Fibroblast of mammary gland (primary cell): ENCODE data around the gene FNBP1.
"Not testable (repeated sequence)": the region's sequence is repeated elsewhere in the genome, so short reads cannot be mapped to it uniquely, and the experiment has no call there.

Source experiments
- DNase-seq: peaks from one replicate; pipeline ENCODE4 v3.0.0-alpha.2; 2010; ENCODE audit warnings: low read depth
- H3K4me3 ChIP-seq: 2 replicates; pipeline ENCODE4 v1.5.1; 2011; ENCODE audit warnings: low read depth, mild to moderate bottlenecking, low read length, moderate library complexity; ENCODE audit not compliant: control insufficient read depth
- CTCF ChIP-seq: conservative IDR thresholded peaks from 2 replicates; pipeline ENCODE4 v1.5.1; 2011; ENCODE audit warnings: low read depth, low read length, inconsistent platforms; ENCODE audit not compliant: control insufficient read depth, insufficient read depth

The FNBP1 gene

GRCh38 chr9:129983891-129984290 lies 59.1 kb downstream of the FNBP1 start:
- peak; percentile 70 for DNase-seq

GRCh38 chr9:129981180-129981907 lies 61.6 kb downstream of the FNBP1 start:
- TF ChIP-seq CTCF, result no peak
- no peak overlapping the region for H3K4me3 ChIP-seq
- no peak for DNase-seq

More at GRCh38 chr9:129983891-129984290, 59.1 kb downstream of the FNBP1 start:
- H3K4me3 ChIP-seq, result no peak overlapping the region
- TF ChIP-seq CTCF, result no peak

GRCh38 chr9:129980224-129980623 lies 62.8 kb downstream of the FNBP1 start:
- DNase-seq, H3K4me3 ChIP-seq: not testable (repeated sequence)

DNA sequence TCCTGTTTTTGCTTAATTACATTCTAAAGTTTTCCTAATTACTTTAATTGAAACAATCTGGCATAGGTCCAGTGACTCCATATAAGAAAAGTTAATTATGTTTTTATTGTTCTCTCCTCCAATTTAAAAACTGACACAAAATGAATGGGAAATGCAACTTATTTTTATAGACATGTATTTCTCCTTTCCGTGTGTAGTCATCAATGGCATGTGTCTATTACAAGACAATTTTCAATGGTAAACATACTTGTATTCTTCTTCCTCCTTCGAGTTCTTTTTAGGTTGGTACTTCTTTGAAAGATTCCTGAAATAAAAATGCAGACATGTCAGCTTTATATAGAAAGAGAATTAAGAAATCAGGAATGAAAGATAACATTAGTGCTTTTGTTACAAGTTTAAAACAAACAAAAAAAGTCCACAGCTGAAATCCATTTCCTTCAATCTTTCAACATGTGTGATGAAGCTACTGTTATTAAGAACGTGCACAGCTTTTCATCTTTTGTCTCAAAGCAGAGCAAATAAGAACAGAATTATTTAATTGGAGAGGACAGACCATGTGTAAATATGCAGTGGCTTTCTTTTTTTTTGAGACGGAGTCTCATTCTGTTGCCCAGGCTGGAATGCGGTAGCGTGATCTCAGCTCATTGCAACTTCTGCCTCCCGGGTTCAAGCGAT lies 63.8 kb downstream of the FNBP1 start:
- no peak for DNase-seq
- TF ChIP-seq CTCF, result no peak
- no peak overlapping the region for H3K4me3 ChIP-seq

DNA sequence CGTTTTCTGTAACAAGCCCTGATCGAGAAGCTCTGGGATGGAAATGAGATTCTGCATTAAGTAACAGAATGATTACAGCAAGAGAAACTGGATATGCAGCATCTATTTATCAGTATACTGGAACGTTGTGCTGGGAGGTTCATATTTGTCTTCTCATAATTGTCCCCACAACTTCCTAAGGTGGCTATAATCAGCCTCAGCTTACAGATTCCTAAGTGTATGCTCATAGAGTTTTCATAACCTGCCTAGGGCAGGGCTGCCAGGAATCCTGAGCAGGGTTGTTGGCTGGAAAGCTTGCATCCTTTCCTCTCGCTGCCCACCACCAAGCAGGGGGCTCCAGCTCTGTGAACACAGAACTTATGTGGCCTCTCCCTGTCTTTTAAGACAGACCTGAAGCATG lies 70.2 kb downstream of the FNBP1 start:
- no peak for DNase-seq
- no peak for TF ChIP-seq CTCF
- no peak overlapping the region for H3K4me3 ChIP-seq

DNA sequence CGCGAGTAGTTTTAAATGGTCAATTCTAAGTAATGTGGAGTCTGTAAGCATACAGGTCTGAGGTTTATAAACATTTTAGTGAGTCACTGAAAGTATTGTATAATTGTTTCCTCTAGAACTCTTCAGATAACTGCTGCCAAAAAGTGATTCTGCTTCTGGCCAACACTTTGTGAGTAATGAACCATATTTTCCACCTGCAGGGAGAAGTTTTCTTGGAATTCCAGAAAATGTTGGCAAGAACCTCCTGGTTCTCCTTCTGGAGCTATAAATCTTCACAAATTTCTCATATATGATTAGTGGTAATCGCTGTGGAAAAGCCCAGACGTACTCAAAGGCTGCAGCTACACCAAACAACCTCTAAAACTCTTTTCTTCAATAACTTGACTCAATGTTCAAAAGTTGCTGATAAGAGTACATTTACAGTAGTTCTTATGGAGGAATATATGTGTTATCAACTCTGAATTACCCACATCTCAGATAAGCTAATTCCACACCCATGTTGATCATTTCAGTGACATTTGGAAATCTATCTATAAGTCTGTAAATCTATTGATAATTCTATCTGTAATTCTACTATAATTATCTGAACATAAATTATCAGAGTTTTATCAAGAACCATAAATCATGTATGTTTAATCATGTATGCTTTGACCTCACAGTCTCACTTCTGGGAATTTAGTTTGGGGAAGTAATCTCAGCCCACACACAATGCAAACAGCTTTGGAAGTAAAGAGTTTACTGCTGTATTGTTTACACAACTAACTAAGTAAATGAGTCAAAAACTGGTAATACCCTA lies 74.1 kb downstream of the FNBP1 start:
- TF ChIP-seq CTCF, result no peak
- DNase-seq, result peak; percentile 94
- H3K4me3 ChIP-seq, result no peak overlapping the region
